Tibial nerve (tissue), 4 donors: ENCODE measurements around the gene MTX2.

Experiments used
- CTCF ChIP-seq, 5 experiments: fragments of 200-600 bp in 3 of 5; fragments of 450-650 bp in 2 of 5; sonication (generic) in 3 of 5; IDR thresholded peaks; one replicate each; pipeline ENCODE4 v1.5.1; 2016 to 2019; ENCODE audit warnings: antibody characterized with exemption in 5 of 5, mild to moderate bottlenecking in 3 of 5, moderate library complexity in 2 of 5
- EP300 ChIP-seq, 2 donors: sonication (generic); formaldehyde crosslinking; IDR thresholded peaks; one replicate each; pipeline ENCODE4 v1.6.1; 2017; ENCODE audit warnings: antibody characterized with exemption in 2 of 2, mild to moderate bottlenecking in 1 of 2

DNA sequence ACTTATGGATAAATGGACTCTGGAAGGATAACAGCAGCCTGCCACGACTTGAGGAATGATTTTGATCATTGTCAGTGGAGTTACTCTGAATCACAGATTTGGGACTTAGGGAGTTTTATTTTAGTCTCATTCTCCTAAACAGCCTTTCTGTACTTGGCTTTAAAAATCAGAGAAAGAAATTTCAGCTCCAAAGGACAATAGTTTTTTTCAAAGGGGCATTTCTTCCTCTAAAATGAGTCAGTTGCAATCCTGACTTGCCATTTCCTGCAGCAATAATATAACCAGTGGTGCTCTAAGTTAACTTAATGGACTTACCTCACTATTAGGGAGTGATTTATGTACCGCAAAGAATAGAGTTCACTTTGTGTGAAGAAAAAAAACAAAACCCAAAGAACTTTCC is 35.1 kb upstream of the MTX2 start:
- TF ChIP-seq EP300 (IDR thresholded peaks at IDR 0.05) (no peak), CTCF (IDR thresholded peaks at IDR 0.05) (no peak)
